Embryonic facial prominence (tissue), 1 donor: ENCODE measurements around the gene CDC34.

Experiments
- DNase-seq: peaks from one replicate; pipeline ENCODE4 v3.0.0-alpha.2; 2016; ENCODE audit errors: extremely low spot score

Gene CDC34

GRCh38 chr19:542173-542866, 10.8 kb downstream of the CDC34 start:
- DNase-seq: no peak

- no peak for DNase-seq
These were observed 12.5 kb downstream of the CDC34 start, which contains the start of gene GZMM for GRCh38 chr19:543910-544608. TSS of gene GZMM (plus strand) at chr19:544053. CDS start at chr19:544072, 19 bp downstream.

- no peak for DNase-seq
These were observed 15.6 kb downstream of the CDC34 start for GRCh38 chr19:547117-547516.

- DNase-seq: no peak
These were observed 16.5 kb downstream of the CDC34 start for GRCh38 chr19:547836-548720.

GRCh38 chr19:548886-549830, 17.6 kb downstream of the CDC34 start:
- DNase-seq: no peak

- DNase-seq: no peak
These were observed 23.3 kb downstream of the CDC34 start for GRCh38 chr19:554817-555216.

- no peak for DNase-seq
These were observed 23.9 kb downstream of the CDC34 start for GRCh38 chr19:555474-555808.

GRCh38 chr19:556611-557382, 25.2 kb downstream of the CDC34 start:
- no peak for DNase-seq

GRCh38 chr19:558770-559439, 27.3 kb downstream of the CDC34 start:
- DNase-seq: no peak

- DNase-seq: no peak
These were observed 28.6 kb downstream of the CDC34 start for GRCh38 chr19:560121-560520.

GRCh38 chr19:566403-566802, 34.8 kb downstream of the CDC34 start:
- DNase-seq: no peak

GRCh38 chr19:566844-567243, 35.3 kb downstream of the CDC34 start:
- DNase-seq: no peak

- DNase-seq: no peak
These were observed 35.8 kb downstream of the CDC34 start for GRCh38 chr19:567296-567900.

GRCh38 chr19:570251-570686, 38.7 kb downstream of the CDC34 start:
- no peak for DNase-seq

GRCh38 chr19:570937-571565, 39.5 kb downstream of the CDC34 start:
- no peak for DNase-seq

GRCh38 chr19:571566-571974, 40.0 kb downstream of the CDC34 start:
- no peak for DNase-seq

GRCh38 chr19:572140-572742, 40.7 kb downstream of the CDC34 start, which contains the start of gene BSG:
TSS of gene BSG (plus strand) at chr19:572596. CDS start at chr19:572635, 39 bp downstream.
- peak; percentile 96 for DNase-seq

GRCh38 chr19:572743-573518, 41.4 kb downstream of the CDC34 start:
- DNase-seq: no peak
